ENCODE results near the gene CCDC57.
"Not testable (repeated sequence)": the region's sequence is repeated elsewhere in the genome, so short reads cannot be mapped to it uniquely, and the experiment has no call there.

The CCDC57 gene

GRCh38 chr17:82178499-82179261 lies 34.0 kb downstream of the CCDC57 start:
- DNase-seq (ENCODE audit: extremely low read depth, low read depth), result no peak
- TF ChIP-seq CTCF (IDR thresholded peaks at IDR 0.05; ENCODE audit: low read depth, low read length), result no peak

- no peak for TF ChIP-seq CTCF (IDR thresholded peaks at IDR 0.05; ENCODE audit: low read depth, low read length)
- DNase-seq (ENCODE audit: extremely low read depth, low read depth), result no peak
Observed at GRCh38 chr17:82177761-82178498, 34.7 kb downstream of the CCDC57 start.

- no peak for DNase-seq (ENCODE audit: extremely low read depth, low read depth)
- TF ChIP-seq CTCF (IDR thresholded peaks at IDR 0.05; ENCODE audit: low read depth, low read length), result no peak
Observed at GRCh38 chr17:82177276-82177675, 35.4 kb downstream of the CCDC57 start.

GRCh38 chr17:82175951-82176350 lies 36.7 kb downstream of the CCDC57 start:
- DNase-seq (ENCODE audit: extremely low read depth, low read depth), result no peak
- no peak for TF ChIP-seq CTCF (IDR thresholded peaks at IDR 0.05; ENCODE audit: low read depth, low read length)

- TF ChIP-seq CTCF (IDR thresholded peaks at IDR 0.05; ENCODE audit: low read depth, low read length), result no peak
- DNase-seq (ENCODE audit: extremely low read depth, low read depth), result no peak
Observed at GRCh38 chr17:82175201-82175600, 37.4 kb downstream of the CCDC57 start.

- not testable (repeated sequence) for DNase-seq (ENCODE audit: extremely low read depth, low read depth)
Observed at GRCh38 chr17:82174042-82174857, 38.4 kb downstream of the CCDC57 start.

GRCh38 chr17:82173351-82174041 lies 39.1 kb downstream of the CCDC57 start:
- DNase-seq (ENCODE audit: extremely low read depth, low read depth), result no peak
- no peak for TF ChIP-seq CTCF (IDR thresholded peaks at IDR 0.05; ENCODE audit: low read depth, low read length)
